ENCODE measurements around the gene NAXE.
"Not testable (repeated sequence)": the region's sequence is repeated elsewhere in the genome, so short reads cannot be mapped to it uniquely, and the experiment has no call there.

The NAXE gene

DNA sequence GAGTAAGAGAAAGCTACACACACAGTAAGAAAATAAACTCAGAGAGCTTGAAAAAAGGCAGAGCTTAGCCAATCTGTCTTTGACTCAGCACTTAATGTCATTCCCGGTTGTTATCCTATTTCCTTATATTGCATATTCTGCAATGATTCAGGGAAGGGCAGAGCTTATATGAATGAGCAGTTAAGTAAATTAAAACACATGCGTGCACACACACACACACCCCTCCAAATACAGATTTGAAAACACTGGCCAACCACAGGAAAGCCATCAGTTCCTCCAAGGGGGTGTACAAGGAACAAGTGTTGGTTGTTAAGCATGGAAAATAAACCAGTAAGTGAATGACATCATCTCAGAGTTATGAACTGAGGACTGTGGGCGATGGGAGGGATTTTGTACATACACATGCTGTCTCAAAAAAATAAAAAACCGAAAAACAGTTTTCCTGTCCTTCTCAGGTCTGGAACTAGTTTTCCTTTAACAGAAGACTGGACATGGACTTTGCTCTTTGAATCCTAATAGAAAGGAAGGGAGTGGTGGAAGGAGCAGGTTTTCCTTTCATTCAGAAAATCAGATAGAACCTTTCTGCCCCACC is 20.2 kb upstream of the NAXE start:
- DNase-seq = no peak

DNA sequence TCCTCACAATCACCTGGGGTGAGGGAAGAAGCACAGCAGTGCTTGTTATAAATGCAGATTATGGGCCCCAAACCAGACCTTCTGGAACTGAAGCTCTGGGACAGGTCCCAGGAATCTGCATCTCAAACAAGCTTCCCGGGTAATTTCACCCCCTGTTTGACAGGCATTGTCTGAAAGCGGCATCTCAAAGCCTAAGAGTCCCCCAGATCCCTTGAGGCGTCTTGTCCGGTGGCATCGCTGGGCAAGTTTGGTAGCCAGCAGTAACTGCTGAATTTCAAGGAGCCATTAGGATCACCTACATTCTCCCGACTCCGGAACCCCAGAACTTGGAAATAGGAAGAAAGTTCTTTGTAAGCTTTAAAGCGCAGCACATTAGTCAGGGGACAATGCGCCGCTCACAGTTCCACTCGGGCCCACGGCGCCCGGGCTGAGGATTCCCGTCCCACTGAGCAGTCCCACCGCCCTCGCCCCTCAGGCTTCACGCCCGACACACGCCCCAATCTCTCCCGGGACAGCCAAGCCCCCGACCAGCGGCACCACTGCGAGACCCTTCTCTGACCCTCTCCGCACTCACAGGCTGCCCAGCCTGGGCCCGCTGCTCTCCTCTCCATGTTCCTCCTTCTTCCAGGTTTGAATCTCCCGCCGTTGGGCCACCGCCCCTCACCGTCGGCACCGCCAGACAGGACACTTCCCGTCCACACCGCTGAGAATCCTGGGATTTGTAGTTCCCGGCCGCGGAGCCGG is 19.5 kb upstream of the NAXE start, which contains the start of gene IQGAP3:
IQGAP3 (minus strand) TSS at position 647 of the 744 bp plus-strand sequence; CDS start at position 611, 36 bp downstream.
- peak; percentile 88 to 97 for DNase-seq

GRCh38 chr1:156572663-156573018 is 18.9 kb upstream of the NAXE start:
- DNase-seq = no peak

DNA sequence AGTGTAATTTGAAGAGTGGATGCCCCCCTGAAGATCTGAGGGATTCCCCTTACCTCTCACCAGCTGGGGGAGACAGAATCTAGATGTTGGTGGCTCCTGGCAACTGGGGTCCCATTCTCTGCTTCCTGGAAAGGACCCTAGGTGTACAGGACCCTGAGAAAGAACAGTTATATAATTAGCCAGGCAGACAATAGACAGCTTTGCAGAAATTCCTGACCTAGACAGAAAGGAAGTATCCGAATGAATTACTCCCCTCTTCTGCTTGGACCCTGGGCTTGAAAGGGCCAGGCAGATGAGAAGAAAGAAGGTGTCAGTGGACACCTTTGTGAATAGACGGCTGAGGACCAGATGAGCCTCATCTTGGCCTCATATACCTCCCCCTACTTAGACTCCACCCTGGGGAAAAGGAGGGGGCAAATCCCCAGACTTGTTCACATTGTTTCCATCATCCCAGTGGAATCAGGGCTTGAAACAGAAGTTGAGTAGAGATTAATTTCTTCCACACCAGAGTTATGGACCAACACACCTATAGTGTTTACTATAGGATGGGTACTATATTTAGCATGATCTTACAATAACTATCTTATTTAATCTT is 17.4 kb upstream of the NAXE start:
- DNase-seq = no peak

GRCh38 chr1:156577550-156577949 is 14.0 kb upstream of the NAXE start:
- no peak for DNase-seq

- DNase-seq = no peak
Measured at GRCh38 chr1:156578055-156578454, 13.5 kb upstream of the NAXE start.

DNA sequence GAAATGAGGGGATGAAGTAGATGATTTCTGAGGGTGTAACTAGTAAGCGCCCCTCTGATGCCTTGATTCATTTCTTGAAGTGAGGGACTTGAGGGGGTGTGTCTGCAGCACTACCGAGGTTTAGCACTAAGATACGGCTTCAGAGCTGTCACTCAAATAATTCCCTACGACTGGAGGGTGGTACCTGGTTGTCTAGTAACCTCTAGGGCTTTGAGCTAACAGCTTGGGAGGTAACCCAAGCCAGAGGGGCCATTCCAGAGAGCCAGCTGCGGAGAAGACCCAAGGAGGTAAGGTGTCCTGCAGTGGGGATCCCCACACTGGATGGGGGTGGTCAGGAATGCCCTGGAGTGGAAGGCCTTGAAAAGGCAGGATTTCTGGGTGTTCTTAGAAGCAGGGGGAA is 12.1 kb upstream of the NAXE start, which contains the start of gene TTC24:
TTC24 (plus strand) TSS at position 252 of the 400 bp plus-strand sequence. CDS start 1,642 bp downstream, outside the sequence.
- no peak for DNase-seq

DNA sequence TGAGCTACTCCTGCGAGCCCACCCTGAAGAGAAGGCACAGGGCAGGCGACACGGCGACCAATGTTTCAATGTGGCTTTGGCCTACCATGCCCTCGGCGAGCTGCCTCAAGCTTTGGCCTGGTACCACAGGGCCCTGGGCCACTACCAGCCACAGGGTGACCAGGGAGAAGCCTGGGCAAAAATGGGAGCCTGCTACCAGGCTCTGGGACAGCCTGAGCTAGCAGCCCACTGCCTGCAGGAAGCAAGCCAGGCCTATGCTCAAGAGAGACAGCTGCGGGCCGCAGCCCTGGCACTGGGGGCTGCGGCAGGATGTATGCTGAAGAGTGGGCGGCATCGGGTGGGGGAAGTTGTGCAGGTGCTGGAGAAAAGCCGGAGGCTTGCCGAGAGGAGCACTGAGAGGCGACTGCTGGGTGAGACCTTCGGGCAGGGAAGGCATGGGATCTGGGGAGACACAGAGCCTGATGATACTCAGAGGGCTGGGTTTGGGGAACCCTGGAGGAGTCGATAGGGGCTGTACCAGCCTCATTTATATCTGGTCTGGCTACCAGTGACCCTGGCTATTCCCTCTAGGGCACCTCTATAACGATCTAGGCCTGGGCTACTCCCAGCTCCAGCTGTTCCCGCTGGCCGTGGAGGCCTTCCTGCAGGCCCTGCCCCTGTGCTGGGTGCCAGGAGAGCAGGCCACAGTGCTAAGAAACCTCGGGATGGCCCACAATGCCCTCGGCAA is 9.8 kb upstream of the NAXE start:
- no peak for DNase-seq

- no peak for DNase-seq
Measured at GRCh38 chr1:156582388-156583017, 9.1 kb upstream of the NAXE start.

DNA sequence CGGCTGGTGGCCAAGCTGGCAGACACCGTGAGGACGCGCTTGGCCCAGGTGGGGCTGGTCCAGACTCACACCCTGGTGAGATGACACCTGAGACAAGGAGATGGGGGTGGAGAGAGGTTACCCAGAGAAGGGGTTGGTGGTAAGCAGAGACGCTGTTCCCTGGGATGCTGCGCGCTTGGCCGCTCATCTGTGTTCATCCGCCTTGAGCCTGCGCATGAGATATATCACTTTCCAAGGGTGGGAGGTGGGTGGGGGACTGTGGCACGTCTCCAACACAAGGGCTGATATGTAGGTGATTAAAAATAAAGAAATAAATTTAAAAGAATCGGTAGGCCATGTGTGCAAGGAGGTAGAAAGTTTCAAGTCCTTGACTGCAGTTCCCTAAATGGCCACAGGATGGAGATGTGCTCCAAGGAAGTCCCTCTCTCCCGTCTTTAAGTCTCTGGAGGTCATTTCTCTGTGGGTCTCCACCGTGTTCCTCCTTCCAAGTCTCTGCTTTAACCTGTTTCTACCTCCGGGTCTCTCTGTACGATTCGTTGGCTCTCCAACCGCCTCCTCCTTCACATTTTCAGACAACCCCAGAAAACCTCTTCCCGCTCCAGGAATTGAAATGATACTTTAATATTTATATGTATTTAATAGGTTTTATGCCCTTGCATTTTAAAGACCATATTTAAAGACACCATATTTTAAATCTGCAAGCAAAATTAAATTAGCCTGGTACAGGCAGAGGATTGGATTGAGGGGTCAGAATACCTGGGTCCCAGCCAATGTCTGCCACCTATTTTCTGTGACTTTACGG is 7.6 kb upstream of the NAXE start:
- peak; percentile 83 to 94 for DNase-seq

GRCh38 chr1:156584813-156585212 is 6.8 kb upstream of the NAXE start:
- peak; percentile 59 to 91 for DNase-seq

DNA sequence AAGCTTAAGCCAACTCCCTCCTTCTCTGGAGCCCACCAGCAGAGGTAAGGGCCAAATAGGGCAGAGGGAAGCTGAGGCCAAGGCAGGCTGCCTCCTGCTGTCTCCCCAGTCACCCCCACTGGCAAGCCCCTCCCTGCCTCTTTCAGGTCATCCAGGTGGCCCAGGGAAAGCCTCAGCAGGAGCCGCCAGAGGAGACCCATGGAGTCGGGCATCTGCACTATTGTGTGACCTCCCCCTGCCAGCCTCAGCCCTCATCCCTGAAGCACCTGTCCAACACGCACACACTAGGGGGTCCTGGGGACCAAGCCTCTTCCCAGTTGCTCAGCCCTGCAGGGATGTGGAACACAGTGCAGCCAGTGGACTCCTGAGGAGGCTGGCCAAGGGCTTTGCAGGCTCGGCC is 5.3 kb upstream of the NAXE start:
- DNase-seq = no peak

DNA sequence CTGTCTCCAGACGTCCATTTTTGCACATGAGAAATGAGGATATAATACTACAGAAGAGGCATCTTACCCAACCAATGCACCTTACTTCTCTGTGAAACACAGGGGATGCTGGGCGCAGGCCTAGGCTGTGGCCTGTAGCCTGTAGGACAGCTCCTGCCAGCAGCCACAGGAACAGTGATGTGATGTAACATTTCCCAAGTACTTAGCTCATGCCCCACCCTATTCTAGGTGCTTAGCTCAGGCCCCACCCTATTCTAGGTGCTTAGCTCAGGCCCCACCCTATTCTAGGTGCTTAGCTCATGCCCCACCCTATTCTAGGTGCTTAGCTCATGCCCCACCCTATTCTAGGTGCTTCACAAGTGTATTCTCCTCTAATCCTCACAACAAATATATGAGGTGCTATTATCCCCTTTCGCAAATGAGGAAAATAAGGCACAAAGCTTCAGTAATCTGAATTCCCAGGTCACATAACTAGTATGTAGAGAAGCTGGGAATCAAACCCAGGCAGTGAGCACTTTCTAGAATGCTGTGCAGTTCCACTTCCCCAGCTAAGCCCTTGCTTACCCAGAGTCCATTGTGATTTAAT is 4.6 kb upstream of the NAXE start:
- DNase-seq = no peak

DNA sequence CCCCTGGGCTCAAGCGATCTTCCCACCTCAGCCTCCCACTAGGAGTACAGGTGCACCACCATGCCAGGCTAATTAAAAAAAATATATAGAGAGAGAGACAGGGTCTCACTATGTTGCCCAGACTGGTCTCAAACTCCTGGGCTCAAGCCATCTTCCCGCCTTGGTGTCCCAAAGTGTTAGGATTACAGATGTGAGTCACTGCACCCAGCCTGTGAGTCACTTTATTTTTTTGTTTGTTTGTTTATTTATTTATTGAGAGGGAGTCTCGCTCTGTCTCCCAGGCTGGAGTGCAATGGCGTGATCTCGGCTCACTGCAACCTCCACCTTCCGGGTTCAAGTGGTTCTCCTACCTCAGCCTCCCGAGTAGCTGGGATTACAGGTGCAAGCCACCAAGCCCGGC is 3.6 kb upstream of the NAXE start:
- not testable (repeated sequence) for DNase-seq

DNA sequence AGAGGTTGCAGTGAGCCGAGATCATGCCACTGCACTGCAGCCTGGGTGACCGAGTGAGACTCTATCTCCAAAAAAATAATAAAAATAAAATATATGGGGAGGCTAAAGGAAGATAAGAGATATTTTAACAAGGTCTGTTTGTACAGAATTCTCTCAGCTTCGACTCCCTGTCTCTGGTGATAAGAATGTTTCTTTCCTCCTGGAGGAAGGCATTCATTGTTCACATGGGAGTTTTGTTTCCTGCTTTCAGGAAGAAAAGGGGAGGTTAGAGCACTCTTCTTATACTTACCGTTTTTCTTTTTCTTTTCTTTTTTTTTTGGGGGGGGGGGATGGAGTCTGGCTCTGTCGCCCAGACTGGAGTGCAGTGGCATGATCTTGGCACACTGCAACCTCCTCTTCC is 2.0 kb upstream of the NAXE start:
- no peak for DNase-seq

DNA sequence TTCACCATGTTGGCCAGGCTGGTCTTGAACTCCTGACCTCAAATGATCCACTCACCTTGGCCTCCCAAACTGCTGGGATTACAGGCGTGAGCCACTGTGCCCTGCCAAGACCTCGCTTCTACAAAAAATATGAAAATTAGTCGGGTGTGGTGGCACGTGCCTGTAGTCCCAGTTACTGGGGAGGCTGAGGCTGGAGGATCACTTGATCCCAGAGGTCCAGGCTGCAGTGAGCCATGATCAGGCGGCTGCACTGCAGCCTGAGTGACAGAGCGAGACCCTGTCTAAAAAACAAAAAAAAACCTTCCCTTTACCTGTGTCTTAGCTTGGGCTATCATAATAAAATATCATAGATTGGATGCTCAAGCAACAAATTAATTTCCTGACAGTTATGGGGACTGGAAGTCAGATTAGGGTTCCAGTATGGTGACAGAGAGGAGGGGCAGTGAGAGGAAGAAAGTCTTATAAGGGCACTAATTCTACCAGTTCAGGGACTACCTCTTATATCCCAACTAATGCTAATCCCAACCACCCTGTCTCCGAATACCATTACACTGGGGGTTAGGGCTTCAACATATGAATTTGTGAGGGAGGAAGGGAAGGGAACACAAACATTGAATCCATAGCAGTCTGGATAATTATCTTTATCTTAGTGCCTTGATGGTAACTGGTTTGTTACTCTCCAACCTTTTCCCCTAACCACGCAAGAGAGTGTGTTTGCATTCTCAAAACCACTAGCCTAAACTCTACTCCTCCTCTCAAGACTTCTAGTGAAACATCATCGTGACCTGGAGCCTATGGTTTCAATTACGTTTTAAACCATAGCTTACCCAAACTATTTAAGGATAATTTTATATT is 1.0 kb upstream of the NAXE start:
- no peak for DNase-seq

- DNase-seq = peak in 1 of 2 experiments; percentile 65
Measured at GRCh38 chr1:156591181-156591431, 470 bp upstream of the NAXE start.

DNA sequence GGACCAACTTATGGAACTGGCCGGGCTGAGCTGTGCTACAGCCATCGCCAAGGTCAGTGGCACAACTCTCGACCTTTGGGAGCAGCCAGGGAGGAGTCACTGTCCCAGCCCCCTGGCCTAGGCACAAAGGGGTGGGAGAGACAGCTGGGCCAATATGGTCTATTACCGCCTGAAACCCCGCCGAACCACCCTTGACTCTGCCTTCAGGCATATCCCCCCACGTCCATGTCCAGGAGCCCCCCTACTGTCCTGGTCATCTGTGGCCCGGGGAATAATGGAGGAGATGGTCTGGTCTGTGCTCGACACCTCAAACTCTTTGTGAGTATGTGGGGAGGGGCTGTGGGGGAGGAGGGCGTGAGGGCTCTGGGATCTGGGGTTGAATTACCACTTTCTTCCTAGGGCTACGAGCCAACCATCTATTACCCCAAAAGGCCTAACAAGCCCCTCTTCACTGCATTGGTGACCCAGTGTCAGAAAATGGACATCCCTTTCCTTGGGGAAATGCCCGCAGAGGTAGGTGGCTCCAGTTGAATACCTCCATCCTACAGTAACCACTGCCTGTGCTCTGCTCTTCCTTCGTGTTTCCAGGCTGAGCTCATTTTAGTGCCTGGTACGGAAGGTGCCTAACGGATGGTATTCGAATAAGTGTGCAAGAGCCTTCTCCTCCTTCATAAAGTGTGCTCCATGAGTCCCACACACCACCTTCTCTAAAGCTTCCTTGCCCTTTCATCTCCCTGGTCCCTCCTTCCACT is 758 bp downstream of the NAXE start:
- DNase-seq = no peak

DNA sequence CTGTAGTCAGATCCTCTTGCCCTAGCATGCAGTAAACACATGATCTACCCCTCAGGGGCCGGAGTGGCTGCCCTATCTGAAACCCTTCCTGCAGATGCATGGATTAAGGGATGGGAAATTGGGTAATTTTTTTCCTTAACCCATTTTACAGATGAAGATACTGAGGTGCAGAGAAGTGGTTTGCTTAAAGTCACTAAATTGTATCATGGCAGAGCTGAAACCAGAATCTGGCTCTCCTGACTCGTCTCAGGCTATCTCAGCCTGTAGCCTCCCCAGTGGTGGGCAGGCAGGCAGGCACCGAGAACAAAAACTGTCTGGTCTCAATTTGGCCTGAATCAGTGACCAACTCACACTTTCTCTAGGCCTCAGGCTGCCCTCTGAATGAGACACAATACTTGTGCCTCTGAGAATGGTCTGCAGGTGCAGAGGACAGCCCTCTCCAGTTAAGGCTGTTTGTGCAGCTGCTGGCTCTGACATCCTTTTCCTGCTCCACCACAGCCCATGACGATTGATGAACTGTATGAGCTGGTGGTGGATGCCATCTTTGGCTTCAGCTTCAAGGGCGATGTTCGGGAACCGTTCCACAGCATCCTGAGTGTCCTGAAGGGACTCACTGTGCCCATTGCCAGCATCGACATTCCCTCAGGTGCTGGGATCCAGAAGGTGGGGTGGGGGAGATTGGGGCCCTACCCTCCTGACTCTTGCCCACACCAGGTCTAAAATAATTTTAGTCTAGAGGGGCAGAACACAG is 1.5 kb downstream of the NAXE start:
- DNase-seq = no peak

GRCh38 chr1:156593661-156593989 is 2.0 kb downstream of the NAXE start:
- DNase-seq = no peak
